Measurements from ENCODE around the gene ZBTB4.

Gene ZBTB4

GRCh38 chr17:7468290-7468689 is 11.1 kb downstream of the ZBTB4 start:
- no peak for DNase-seq

- DNase-seq: no peak
These were observed 11.9 kb downstream of the ZBTB4 start for GRCh38 chr17:7467498-7467897.

GRCh38 chr17:7466639-7467341 is 12.6 kb downstream of the ZBTB4 start:
- DNase-seq: no peak

- no peak for DNase-seq
These were observed 13.2 kb downstream of the ZBTB4 start for GRCh38 chr17:7466318-7466638.

GRCh38 chr17:7465597-7466275 is 13.7 kb downstream of the ZBTB4 start:
- no peak for DNase-seq

GRCh38 chr17:7464081-7464480 is 15.3 kb downstream of the ZBTB4 start:
- no peak for DNase-seq

GRCh38 chr17:7463372-7463846 is 16.0 kb downstream of the ZBTB4 start:
- DNase-seq: no peak

GRCh38 chr17:7462474-7463371 is 16.7 kb downstream of the ZBTB4 start:
- no peak for DNase-seq

GRCh38 chr17:7460850-7461660 is 18.4 kb downstream of the ZBTB4 start:
- no peak for DNase-seq

- no peak for DNase-seq
These were observed 19.4 kb downstream of the ZBTB4 start for GRCh38 chr17:7459961-7460545.

- no peak for DNase-seq
These were observed 31.0 kb downstream of the ZBTB4 start for GRCh38 chr17:7448461-7448860.

GRCh38 chr17:7445619-7445968 is 33.8 kb downstream of the ZBTB4 start:
- peak in 1 of 2 experiments; percentile 17 for DNase-seq

GRCh38 chr17:7444682-7445618 is 34.5 kb downstream of the ZBTB4 start, which contains the start of gene CHRNB1:
TSS of gene CHRNB1 (plus strand) at chr17:7445061. CDS start at chr17:7445128, 67 bp downstream.
- DNase-seq: no peak

GRCh38 chr17:7443499-7444485 is 35.6 kb downstream of the ZBTB4 start:
- no peak for DNase-seq

GRCh38 chr17:7442142-7442541 is 37.3 kb downstream of the ZBTB4 start:
- DNase-seq: no peak

- DNase-seq: no peak
These were observed 38.2 kb downstream of the ZBTB4 start for GRCh38 chr17:7441266-7441665.

- DNase-seq: peak in 1 of 2 experiments; percentile 7
These were observed 38.6 kb downstream of the ZBTB4 start for GRCh38 chr17:7440834-7441195.

- DNase-seq: peak; percentile 23 to 25
These were observed 39.2 kb downstream of the ZBTB4 start for GRCh38 chr17:7440113-7440833.

- no peak for DNase-seq
These were observed 39.8 kb downstream of the ZBTB4 start, which contains the start of gene FGF11 for GRCh38 chr17:7439462-7440112. TSS of gene FGF11 (plus strand) at chr17:7439512. CDS start at chr17:7439621, 109 bp downstream.
